GM21737 (cell line): ENCODE results near the gene WDR7.

Experiments
- ATAC-seq: cut with Tn5 transposase; IDR thresholded peaks from one replicate; pipeline ENCODE4 v1.9.1; 2021; ENCODE audit warnings: mild to moderate bottlenecking, moderate library complexity; ENCODE audit not compliant: unreplicated experiment

The WDR7 gene

DNA sequence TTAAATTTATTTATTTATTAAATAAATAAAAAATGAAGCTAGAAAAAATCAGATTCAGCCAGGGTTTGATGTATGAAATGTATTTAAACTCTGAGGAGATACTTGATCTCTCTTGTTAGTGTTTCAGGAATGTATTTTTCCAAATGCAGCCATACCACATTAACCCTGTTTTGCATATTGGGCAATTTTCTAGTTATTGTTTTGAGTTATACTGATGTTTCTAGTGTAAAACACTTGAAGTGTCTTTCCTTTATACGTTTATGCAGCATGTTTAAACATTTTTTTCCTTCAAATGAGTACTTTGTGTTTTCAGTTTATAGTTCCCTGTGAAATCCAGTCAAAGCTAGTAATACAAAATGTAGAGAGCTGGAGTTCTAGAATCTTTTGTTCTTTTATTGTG is 69.9 kb downstream of the WDR7 start:
- no peak for ATAC-seq

DNA sequence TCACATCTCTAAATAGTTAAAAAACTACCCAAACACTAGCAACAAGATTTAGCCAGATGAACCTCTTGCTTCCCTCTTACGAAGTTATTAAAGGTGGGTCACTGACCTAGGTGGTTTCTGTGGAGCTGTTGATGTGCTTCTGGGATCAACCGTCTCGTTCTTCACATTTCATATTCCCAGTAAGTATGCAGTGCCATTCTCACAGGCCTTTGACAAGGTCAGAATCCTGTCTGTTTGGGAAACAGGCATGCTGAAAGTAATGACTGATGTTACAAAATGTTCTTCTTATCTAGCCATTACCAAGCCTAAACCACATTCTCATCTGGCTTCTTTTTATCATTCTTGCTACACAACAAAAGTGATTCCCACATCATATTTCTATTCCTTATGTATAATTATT is 70.3 kb downstream of the WDR7 start:
- no peak for ATAC-seq

DNA sequence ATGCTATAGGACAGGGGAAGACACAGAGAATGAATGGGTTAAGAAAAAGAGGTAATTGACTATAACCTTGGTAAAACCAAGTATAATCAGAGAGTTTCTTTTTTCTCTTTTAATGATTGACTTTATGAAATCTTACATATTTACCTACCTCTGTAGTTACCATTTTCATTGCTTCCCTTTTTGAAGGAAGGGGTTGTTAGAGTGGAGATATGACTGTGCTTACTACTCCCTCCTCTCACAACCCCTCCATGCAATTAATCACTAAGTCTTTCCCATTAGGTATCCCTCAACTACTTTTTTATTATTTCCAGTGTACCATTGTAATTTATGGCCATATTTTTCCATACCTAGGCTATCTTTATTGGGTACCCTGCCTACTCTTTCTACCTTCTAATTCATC is 71.4 kb downstream of the WDR7 start:
- ATAC-seq = no peak

DNA sequence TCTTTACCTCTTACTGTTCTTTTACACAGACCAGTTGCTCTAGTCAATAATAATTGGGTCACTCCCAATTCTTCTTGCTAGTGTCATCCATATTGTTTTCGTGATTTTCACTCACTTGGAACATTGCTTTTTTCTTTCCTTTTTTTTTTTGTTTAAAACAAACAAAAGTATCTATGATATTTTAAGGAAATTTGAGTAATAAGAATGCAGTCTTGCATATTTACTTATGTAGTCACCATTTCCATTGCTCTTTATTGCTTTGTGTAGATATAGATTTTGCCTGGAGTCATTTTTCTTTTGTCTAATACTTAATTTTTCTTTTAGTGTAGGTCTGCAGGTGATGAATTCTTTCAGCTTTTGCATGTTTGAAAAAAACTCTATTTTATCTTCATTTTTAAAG is 71.9 kb downstream of the WDR7 start:
- no peak for ATAC-seq

DNA sequence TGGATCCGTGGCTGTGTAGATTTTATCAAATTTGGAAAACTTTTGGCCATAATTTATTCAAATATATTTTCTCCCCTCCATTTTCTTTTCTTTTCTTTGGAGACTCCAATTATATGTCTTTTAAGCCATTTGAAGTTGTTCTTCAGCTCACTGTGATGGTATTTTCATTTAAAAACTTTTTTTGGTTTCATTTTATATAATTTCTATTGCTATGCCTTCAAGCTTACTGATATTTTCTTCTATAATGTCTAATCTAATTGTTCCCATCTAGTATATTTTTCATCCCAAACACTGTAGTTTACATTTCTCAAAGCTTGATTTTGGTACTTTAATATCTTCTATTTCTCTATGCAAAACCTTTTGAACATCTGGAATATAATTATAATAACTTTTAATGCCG is 72.5 kb downstream of the WDR7 start:
- no peak for ATAC-seq

DNA sequence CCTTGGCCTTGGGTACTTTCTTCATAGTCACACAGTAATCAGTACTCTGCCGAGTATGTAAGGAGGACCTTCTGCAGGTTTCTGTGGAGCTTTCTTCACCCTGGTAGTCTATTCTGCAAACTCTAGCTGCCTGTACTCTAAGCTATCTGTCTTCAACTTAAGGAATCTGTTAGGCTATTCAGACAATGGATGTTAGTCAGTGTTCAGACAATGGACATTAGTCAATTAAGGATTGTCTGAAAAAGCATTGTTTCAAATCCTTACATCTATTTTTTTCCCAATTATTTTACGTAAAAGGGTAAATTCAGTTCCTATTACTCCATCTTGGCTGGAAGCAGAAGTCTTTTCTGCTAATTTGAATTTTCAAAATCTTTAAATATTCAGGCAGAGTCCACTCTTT is 75.7 kb downstream of the WDR7 start:
- no peak for ATAC-seq

DNA sequence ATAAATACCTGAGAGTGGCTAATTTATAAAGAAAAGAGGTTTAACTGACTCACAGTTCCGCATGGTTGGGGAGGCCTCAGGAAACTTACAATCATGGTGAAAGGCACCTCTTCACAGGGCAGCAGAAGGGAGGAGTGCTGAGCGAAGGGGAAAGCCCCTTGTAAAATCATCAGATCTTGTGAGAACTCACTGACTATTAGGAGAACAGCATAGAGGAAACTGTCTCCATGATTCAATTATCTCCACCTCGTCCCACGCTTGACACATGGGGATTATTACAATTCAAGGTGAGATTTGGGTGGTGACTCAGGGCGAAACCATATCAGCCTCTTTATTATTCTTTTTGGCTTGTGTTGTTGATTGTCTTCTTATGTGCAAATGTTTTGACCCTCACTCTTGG is 76.2 kb downstream of the WDR7 start:
- no peak for ATAC-seq

DNA sequence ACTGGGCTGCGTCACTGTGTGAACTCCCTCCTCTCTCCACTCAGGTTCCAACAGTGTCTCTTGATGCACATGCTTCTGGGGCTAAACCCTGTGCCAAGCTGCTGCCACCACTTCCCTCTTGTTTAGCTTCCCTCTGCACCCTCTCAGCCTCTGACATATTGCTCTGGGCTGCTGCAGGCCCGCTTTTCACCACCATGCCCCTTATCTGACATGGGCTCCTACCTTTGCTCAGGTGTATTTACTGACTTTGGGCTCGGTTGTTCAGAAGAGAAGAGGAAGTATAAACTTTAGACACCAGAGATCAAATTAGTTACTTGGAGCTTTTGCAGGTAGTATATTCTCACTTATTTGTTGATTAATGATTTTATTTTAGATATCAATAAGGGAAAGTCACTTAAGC is 77.6 kb downstream of the WDR7 start:
- no peak for ATAC-seq

DNA sequence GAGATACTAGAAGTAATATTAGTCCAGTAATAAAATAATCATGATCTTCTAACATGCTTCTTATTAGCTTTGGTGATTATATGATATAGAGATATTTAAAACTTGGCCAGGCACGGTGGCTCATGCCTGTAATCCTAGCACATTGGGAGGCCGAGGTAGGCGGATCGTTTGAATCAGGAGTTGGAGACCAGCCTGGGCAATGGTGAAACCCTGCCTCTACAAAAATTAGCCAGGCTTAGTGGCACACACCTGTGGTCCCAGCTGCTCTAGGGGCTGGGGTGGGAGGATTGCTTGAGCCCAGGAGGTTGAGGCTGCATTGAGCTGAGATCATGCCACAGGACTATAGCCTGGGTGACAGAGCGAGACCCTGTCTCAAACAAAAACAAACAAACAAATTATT is 87.0 kb downstream of the WDR7 start:
- no peak for ATAC-seq

DNA sequence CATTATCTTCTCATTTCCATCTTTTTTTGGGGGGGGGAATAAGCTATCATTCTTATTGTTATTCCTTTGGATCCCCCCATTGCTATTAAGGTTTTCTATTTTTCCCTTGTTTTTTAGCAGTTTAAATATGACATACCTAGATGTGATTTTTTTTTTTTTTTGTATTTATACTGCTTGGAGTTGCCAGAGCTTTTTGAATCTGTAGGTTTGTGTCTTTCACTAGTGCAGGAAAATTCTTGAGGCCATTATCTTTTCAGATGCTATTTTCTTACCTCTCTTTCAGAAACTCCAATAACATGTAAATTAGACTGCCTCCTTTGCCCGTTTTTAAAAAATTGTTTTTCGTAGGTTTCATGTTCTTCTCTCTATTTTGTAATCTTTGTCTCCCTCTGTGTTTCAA is 88.6 kb downstream of the WDR7 start:
- no peak for ATAC-seq

DNA sequence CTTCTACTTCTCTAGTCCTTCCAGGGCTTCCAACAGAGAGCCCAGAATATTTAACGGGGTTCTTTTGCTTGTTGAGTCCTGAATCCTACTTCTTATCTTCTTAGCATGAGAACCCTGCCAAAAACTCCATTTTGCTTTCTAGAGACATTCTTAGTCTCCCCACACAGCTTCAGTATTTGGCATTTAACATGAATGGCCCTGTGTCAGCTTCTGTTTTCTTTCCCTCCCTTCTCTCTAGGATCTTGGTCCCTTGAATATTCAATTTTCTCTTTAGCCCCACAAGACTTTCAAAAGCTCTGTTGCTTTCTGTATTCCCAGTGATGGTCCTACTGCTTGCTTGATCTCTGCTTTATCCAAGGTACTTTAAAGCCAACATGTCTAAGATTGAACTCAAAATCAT is 89.5 kb downstream of the WDR7 start:
- ATAC-seq = no peak

DNA sequence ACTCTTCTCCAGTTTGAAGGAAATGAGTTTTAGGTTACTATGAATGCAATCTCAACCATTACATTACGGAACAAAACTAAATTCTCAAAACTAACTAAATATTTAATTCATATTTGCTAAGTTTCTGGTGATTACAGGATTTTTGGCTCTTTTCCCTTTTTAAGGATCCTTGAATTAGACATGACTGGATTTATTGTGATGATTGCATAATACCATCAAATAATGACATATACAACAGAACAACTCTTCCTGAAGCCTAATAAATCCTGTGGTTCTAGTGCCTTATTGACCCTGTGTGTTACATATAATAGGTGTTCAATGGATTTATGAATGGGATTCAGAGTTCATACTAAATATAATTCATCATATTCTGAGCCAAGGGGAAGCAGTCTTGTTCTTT is 90.5 kb downstream of the WDR7 start:
- no peak for ATAC-seq

DNA sequence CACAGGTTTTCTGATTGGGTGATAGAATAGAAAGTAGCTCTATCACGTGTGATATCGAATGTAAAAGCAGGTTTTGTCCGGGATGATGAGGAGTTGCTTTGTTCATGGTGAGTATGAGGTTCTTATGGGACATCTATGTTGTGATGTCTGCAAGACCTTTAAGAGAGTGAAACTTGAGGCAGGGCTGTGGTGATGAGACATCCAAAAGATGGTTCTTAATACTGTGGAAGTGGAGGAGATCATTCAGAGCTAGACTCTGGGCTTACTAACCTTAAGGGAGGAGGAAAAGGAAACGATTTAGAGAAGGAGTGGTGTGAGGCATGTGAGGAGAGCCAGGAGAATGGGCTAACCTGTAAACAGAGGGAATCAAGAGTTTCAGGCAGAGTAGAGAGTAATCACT is 92.0 kb downstream of the WDR7 start:
- ATAC-seq = no peak

DNA sequence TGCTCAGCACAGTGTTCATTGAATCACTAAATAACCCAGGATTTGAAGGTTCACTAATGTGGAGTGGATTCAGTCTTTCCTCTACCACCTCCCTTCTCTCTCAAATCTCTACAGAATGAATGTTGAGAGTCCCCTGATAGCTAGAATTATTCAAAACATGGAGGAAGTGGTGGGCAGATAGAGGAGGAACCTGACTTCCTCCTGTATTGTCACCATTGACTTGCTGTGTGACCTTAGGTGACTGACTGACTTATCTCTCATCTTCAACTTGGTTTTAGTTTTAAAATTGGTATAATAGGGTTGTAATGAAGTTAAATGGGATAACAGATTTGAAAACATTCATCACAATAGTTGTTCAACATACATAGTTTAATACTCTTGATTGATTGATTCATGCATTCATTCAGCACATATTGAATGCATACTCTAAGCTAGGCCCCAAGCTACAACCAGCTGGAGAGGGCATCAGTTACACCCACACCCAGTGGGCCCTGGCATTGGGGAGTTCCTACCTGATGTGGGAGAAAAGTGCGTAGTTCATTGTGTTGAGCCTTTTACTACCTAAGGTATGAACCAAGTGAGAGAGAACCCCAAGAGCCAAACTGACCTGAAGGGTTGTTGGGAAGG is 96.0 kb downstream of the WDR7 start:
- ATAC-seq = no peak

DNA sequence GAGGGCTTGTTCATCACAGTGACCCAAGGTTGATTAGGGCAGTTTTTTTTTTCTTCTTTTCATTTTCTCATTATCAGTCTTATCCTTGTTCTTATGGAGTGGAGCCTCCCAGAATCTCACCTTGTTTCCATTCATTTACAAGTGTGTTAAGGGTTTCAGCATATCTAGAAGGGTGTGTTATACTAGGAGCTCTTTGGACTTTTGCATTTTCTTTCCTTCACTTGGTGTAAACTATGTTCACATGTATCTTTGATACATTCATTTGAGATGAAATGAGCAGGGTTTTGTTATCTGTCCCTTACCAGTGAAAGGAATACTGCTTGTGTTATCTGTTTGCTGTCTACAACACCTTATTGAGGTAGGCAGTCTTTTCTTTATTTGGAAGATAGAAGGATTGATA is 96.7 kb downstream of the WDR7 start:
- ATAC-seq = no peak

DNA sequence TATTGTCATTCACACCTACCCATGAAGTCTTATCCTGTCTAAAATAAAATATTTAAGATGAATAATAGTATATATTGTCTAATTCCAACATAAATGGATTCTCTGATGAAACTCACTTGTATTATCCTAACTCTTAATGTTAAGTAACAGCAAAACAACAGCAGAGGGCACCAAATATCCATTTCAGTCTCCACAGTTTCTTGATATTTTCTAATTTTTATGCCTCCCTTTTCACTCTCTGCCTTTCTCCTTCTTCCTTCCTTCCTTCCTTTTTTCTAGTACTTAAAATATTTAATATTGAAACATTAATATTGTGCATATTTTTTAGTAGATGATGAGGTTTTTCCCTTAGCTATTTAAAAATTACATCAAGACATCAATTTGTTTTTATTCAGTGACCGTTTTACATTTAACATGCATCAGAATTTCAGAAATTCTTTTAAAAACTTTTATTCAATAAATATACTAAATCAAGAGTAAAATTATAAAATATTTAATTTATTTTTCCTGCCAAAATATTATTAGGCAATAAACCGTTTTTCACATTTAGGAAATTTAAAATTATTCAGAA is 97.6 kb downstream of the WDR7 start:
- no peak for ATAC-seq

DNA sequence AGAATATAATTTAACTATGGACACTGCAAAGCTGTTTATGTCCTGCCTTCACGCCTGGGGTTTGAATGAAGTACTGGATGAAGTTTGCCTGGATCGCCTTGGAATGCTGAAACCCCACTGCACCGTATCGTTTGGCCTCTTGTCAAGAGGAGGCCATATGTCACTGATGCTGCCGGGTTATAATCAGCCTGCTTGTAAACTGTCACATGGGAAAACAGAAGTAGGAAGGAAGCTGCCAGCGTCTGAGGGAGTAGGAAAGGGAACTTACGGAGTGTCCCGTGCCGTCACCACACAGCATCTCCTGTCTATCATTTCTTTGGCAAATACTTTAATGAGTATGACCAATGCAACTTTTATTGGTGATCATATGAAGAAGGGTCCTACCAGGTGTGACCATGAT is 105.8 kb downstream of the WDR7 start:
- ATAC-seq = no peak

DNA sequence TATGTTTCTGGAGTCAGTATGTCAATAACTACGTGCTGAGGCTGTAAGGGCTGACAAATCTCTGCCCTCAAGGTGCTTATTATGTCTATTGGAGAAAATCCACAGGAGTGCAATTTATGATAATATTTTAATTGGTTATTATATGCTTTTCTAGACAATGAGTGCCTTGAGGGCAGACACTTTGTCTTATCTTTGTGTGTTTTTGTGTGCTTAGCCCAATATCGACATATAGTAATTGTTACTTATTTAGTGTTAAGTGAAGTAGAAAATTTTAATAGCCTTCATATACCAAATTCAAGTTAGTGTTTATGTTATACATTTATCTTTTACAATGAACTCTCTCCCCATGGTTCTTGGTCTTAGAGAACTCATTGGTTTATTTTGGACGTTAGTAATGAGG is 118.9 kb downstream of the WDR7 start:
- no peak for ATAC-seq

DNA sequence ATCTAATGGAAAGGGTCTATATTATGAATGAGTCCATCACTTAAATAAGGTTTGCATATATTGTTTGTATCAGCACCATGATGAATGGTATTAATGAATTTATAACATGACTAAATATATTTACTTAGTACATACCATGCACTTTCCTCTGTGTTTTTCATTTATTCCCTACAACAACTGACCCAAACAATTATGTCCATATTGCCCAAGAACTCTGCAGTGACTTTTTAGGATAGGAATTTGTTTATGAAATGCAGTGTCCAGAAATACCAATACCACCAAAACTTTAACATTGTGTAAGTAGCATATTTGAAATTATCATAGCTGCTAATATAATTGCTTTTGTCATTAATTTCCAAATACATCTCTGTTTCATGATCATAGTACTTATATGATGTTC is 119.7 kb downstream of the WDR7 start:
- no peak for ATAC-seq

DNA sequence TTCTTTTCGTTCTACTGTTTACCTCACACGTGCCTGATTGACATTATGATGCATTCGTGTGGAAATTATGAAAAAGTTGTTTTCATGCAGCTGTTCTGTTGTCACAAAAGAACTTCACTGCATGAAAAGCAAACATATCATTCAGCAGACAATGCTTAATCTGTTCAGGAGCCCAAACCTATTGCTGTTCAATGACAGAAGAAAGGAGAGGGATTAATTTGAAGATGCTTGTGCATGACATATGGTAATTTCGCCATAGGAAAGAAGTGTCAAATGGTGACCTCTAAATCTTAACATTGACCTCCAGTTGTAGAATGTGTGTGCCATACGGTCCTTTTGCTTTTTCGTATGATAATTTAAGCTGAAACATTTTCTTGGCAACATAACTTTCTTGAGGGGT is 124.5 kb downstream of the WDR7 start:
- no peak for ATAC-seq

DNA sequence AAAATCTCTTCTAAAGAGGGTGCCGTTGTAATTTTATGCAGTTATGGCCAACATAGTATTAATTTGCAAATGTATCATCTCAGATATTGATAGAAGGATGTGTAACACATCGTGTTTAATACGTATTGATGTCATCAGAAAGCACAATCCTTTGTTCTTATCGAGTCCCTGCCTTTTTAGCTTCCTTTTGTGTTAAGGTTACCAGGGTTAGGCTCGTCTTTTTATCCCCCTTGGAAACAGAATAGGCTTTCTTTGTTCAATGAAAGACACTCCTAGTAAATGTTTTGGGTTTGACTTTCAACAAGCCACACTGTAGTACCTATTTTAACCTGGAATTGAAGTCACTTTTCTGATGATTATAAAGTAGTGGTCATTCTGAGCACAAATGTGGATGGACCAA is 136.2 kb downstream of the WDR7 start:
- ATAC-seq = no peak

DNA sequence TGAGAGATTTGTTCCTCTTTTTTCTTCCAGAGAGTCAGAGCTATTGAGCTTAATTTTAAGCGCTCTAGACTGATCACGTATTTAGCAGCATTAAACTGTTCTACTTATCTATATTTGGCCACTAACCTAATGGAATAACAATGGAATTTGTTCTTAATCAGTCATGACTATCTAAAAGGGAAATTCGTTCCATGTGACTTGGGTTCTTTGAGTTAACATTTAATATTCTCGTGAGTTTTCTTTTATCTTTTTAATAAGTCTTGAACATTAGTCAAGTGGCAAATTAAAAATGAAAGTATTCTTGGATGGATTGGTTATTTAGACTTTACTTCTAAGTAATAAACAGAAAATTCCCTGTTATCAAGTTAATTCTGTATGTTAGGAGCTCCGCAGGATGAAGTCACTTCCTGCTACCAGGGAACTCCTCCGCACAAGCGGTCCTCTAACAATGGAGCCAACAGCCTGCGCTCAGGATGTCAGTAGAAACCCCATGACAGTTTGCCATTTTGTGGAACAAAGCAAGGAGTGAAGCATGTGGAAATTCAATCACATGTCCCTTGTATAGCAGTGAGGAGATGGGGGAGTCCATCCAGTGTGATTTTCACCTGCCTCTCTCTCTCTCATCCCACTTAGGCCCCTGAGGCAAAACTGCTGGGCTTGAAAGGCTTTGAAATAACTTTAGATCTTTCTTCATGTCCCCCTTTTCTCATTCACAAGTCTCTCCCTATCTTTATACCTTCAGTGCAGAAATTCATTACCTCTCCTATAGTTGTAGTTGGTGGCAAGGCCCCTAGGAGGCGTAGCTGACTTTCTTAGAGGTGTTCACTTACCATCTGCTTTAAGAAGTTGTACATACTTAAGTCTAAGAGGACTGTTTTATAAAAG is 138.1 kb downstream of the WDR7 start:
- no peak for ATAC-seq

DNA sequence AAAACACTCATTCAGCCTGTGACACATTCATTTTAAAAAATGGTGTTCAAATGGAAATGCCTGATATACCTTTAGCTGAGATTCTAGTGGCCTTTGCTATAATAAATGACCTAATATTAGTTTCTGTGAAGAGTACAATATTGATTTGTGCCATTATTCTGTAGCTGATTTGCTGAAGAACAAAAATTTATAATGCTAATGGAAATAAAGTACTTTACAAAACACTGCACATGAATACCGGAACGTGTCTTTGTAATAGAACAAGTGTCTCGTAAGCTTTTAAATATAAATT is 138.7 kb downstream of the WDR7 start:
- ATAC-seq = no peak
